ENCODE results near the gene CRB3.
"Not testable (repeated sequence)": the region's sequence is repeated elsewhere in the genome, so short reads cannot be mapped to it uniquely, and the experiment has no call there.

Gene CRB3

DNA sequence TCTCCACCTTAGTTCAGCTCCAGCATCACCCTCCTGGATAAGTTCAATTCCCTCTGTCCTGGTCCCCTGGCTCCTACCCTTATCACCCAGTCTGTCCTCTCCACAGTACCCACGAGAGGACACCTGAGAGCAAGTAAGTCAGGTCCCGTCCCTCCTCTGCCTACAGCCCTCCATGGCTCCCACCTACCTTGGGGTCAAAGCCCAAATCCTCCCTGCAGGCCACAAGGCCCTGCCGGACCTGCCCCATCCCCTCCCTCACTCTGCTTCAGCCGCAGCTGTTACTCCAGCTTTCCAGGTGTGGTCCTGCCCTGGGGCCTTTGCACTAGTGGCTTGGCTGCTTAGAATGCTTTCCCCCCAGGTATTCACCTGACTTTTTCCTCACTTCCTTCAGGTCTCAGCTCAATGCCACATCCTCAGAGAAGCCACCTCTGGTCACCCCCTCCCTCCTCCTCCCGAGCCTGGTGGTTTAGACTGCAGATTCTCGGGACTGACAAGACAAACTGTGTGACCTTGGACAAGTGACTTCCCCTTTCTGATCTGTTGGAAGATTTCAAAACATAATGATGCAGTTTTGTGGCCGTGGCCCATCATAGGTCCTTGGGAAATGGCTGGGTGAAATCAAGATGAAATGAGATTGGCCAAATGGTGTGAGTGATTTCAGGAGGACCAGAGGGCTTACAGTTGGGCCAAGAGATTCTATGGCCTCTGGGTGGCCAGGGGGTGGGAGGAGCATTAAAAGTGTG is 34.4 kb downstream of the CRB3 start:
- no peak for DNase-seq

GRCh38 chr19:6499052-6499790 is 35.1 kb downstream of the CRB3 start:
- DNase-seq = no peak

DNA sequence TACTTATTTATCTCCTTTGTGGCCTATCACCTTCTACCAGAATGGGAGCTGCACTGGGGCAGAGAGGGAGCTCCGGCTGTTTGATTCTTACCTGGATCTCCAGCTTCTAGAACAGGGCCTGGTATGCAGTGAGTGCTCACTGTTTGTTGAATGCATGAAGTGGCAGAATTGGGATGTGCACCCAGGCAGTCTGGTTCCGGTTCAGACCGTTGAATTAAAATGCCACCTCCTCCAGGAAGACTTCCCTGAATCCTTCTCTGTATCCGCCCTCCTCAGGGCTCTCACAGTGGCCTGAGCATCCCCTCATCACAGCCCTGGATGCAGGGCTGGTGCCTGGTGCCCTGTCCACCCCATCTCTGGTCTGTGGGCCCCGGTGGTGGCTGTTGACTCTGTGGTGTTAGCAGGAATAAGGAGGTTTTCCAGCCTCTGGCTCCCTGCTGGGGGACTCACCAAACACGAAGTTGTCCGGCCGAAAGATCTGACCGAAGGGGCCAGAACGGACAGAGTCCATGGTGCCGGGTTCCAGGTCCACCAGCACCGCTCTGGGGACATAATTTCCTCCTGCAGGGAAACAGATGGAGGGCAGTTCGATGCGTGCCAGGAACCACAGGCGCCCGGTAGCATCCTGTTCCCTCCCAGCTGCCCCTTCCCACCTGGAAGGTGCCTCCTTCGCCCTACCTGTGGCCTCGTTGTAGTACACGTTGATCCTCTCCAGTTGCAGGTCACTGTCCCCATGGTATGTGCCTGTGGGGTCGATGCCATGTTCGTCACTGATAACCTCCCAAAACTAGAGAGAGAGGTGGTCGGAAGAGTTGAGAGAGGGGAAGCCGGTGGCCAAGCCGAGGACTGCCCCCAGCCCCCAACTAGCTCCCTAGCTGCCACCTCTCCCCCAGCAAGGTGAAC is 37.0 kb downstream of the CRB3 start:
- no peak for DNase-seq

- peak; percentile 46 for DNase-seq
These were observed 37.9 kb downstream of the CRB3 start, which contains the start of gene TUBB4A for GRCh38 chr19:6501740-6502648. TUBB4A (minus strand) TSS chr19:6502309; CDS start chr19:6502212, 97 bp downstream.

- DNase-seq = no peak
These were observed 39.5 kb downstream of the CRB3 start for GRCh38 chr19:6503407-6504201.

DNA sequence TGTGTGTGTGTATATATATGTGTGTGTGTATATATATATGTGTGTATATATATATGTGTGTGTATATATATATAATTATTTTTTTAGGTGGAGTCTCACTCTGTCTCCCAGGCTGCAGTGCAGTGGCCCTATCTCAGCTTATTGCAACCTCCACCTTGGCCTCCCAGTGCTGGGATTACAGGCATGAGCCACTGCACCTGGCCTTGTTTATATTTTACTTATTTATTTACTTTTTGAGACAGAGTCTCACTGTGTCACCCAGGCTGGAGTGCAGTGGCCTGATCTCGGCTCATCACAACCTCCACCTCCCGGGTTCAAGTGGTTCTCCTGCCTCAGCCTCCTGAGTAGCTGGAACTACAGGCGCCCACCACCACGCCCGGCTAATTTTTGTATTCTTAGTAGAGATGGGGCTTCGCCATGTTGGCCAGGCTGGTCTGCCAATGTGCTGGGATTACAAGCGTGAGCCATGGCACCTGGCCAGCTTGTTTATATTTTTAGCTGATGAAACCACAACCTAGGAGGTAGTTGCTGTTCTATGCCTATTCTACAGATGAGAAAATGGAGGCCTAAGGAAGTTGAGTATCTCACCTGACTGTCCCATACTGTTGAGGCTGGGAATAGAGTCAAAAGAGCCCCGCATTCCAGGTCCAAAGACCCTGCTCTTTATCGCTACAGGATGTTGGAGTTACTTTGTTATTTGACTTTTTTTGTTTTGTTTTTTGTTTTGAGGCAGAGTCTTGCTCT is 44.1 kb downstream of the CRB3 start:
- DNase-seq = not testable (repeated sequence)

DNA sequence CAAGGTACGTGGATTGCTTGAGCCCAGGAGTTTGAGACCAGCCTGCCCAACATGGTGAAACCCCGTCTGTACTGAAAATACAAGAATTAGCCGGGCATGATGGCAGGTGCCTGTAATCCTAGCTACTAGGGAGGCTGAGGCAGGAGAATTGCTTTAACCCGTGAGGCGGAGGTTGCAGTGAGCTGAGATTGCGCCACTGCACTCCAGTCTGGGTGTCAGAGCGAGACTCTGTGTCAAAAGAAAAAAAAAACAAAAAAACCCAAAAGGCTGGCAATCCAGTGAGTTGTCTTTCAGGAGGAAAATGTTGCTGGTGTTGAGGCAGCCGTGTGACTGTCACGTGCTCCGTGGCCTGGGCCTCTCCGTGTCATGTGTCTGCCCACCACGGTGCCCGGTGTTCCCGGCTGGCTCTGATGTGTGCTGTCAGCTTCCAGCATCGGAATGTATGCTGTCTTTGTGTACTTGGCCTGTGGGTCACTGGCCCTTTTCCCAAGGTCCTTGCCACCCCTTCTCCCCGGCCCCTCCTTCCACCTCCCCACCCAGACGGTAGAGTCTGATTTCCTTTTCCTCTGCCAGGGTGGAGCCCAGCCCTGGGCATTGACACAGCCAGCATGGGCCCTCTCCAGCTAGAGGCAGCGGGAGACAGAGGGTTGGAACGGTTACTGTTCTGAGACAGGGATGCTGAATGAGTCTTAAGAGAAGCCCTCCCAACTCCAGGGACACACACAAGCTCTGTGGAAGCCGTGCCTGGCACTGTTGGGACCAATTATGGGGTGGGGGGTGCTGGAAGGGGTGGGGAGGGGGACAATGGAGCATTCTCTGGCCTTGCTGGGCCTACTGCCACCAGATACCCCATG is 45.3 kb downstream of the CRB3 start:
- no peak for DNase-seq

DNA sequence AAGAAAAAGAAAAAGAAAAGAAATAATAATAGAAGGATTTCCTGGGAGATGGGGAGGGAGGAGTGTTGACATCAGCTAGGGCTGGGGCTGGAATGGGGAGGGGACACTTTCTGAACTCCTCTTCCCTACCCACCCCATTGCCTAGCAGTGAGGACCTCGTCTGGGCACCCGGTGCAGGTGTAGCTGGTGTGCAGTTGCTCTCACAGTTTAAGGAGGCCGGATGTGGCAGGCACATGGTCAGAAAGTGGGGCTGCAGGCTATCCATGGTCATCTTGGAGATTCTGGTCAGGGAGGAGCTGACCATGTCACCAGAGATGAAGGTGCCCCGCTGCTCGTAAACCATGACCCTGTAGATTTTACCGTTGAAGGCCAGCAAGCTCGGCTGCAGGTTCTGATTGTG is 46.5 kb downstream of the CRB3 start:
- DNase-seq = no peak

DNA sequence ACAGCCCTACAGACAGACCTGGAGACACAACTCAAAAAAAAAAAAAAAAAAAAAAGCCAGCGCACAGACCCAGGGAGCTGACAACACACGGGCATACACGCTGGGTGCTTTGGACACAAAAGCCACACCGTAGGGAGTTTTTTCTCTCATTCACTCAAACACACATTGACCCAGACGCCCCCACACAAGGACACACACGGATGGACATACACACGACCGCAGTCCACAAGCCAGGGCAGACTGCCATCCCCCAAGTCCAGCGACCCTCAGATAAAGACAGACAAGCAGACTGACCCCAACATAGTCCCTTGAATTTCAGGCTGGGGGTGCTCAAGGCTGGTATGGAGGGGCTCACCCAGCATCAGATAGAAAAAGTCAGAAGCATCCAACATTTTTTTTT is 50.0 kb downstream of the CRB3 start:
- DNase-seq = no peak

DNA sequence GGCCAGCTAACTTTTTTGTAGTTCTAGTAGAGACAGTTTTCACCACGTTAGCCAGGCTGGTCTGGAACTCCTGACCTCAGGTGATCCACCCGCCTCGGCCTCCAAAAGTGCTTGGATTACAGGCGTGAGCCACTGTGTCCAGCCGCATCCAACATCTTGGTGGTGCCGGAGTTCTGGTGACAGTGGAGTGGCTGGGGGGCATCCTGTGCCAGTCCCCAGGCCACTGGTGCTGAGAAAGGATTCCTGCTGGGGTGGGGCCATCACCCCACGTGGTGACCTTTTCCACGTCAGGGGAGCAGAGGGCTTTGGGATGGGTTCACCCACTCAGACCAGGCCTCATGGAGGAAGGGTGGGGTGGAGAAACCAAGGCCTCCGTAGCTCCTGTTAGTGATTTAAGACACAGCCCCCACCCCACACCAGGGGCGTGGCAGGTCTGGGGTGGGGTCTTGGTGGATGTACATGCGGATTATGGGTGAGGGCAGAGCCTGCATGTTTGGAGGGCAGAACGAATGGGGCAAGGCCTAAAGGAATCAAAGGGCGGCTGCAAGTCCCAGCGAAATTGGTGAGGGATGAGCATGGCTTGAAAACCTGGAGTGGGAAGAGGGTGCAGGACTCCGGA is 51.0 kb downstream of the CRB3 start:
- no peak for DNase-seq

DNA sequence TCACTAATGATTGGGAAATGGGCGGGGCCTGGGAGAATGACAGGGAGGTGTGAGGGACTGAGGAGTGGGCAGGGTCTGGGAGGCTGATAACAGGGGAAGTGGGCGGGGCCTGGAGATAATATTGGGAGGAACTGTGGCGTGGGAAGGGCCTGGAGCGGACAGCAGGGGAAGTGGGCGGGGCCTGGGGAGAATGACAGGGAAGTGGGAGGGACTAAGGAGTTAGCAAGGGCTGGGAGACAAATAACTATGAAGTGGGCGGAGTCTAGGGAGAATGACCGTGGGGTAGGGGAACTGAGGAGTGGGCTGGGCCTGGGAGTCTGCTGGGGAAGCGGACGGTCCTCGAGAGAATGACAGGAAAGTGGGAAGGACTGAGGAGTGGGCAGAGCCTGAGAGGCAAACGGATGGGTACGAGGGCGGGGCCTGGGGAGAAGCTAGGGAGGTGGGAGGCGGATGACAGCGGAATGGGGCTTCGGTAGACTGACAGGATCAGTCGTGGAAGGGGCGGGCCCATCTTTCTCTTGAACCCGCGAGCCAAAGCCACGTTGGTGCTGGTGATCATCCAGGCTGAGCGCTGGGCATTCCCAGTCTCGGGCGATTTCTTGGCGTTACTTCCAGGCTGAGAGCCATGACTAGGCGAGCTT is 52.1 kb downstream of the CRB3 start:
- DNase-seq = peak; percentile 68

Data from stimulated activated CD4-positive, alpha-beta T cell treated with anti-CD3 and anti-CD28 coated beads, Interleukin-12 subunit alpha, Interleukin-12 subunit beta, amount 100 ng/mL, for 4 hours (primary cell).